Gastrocnemius medialis (tissue), 4 donors: ENCODE data around the gene WSCD1. TPM values are rescaled to one million over a fixed set of nuclear protein-coding genes. Genes with fewer than 3 reads are reported as not detected.

Experiments used
- ATAC-seq, 2 donors: fragments of 150-250 bp; one replicate each; pipeline ENCODE4 v1.9.1; 2016
- DNase-seq, 2 donors: peaks; one replicate each; pipeline ENCODE4 v3.0.0-alpha.2; 2019
- H3K27ac ChIP-seq, 4 donors: fragments of 200-600 bp; sonication (generic); 1 replicate in 1 of 4; 2 replicates in 3 of 4; pipeline ENCODE4 v1.5.1; 2016 to 2018; ENCODE audit warnings: mild to moderate bottlenecking in 2 of 4, moderate library complexity in 1 of 4
- H3K27me3 ChIP-seq, 3 donors: fragments of 200-600 bp; sonication (generic) in 2 of 3; 1 replicate in 1 of 3; 2 replicates in 2 of 3; pipeline versions ENCODE4 v1.5.1 to v1.6.0; 2016 to 2019; ENCODE audit warnings: mild to moderate bottlenecking in 1 of 3, moderate library complexity in 1 of 3
- H3K36me3 ChIP-seq, 2 donors: fragments of 200-600 bp; sonication (generic) in 1 of 2; one replicate each; pipeline ENCODE4 v1.5.1; 2017 to 2018
- H3K4me1 ChIP-seq, 2 donors: fragments of 200-600 bp; sonication (generic) in 1 of 2; one replicate each; pipeline ENCODE4 v1.5.1; 2016 to 2017; ENCODE audit warnings: mild to moderate bottlenecking in 2 of 2
- H3K4me3 ChIP-seq, 4 donors: fragments of 200-600 bp; sonication (generic) in 3 of 4; 1 replicate in 1 of 4; 2 replicates in 3 of 4; pipeline ENCODE4 v1.5.1; 2016 to 2019; ENCODE audit warnings: mild to moderate bottlenecking in 2 of 4
- H3K9me3 ChIP-seq, 3 donors: fragments of 200-600 bp; sonication (generic) in 2 of 3; 1 replicate in 1 of 3; 2 replicates in 2 of 3; pipeline ENCODE4 v1.5.1; 2016 to 2019
- POLR2A ChIP-seq, 2 donors: fragments of 450-650 bp; IDR thresholded peaks; one replicate each; pipeline ENCODE4 v1.6.1; 2017; ENCODE audit warnings: antibody characterized with exemption in 2 of 2, mild to moderate bottlenecking in 2 of 2, moderate library complexity in 2 of 2
- in situ Hi-C, 4 donors: fragments of 200-750 bp; cut with MboI; loops; one replicate each; pipeline versions ENCODE4 v1.15.0 to v1.8.0; 2017; ENCODE audit warnings: low sequenced_read_pairs in 4 of 4
- intact Hi-C: fragments of 100-400 bp; cut with DNase I; formaldehyde crosslinking; loops from one replicate; pipeline ENCODE4 v1.15.1; 2023; ENCODE audit warnings: low total_unique reads
- total RNA-seq, 4 donors: library from RNA; depleted of rRNA; stranded (reverse); fragments of >200 nt; gene quantifications; one replicate each; pipeline versions ENCODE4 v1.1.0 to v1.2.3, GENCODE V29; 2016
- TF ChIP-seq, protein P1 (sequence below), 5 experiments: fragments of 450-650 bp in 3 of 5; fragments of 200-600 bp in 2 of 5; sonication (generic) in 2 of 5; IDR thresholded peaks in 4 of 5; conservative IDR thresholded peaks in 1 of 5; 1 replicate in 4 of 5; 2 replicates in 1 of 5; pipeline ENCODE4 v1.5.1; 2016 to 2019; ENCODE audit warnings: antibody characterized with exemption in 5 of 5, mild to moderate bottlenecking in 3 of 5, moderate library complexity in 3 of 5

WSCD1 gene
- total RNA-seq = 10 to 100 TPM in 1 of 4 donors, 1 to 10 TPM in 3; 2.7 to 15.3 (median 5.9) TPM

DNA sequence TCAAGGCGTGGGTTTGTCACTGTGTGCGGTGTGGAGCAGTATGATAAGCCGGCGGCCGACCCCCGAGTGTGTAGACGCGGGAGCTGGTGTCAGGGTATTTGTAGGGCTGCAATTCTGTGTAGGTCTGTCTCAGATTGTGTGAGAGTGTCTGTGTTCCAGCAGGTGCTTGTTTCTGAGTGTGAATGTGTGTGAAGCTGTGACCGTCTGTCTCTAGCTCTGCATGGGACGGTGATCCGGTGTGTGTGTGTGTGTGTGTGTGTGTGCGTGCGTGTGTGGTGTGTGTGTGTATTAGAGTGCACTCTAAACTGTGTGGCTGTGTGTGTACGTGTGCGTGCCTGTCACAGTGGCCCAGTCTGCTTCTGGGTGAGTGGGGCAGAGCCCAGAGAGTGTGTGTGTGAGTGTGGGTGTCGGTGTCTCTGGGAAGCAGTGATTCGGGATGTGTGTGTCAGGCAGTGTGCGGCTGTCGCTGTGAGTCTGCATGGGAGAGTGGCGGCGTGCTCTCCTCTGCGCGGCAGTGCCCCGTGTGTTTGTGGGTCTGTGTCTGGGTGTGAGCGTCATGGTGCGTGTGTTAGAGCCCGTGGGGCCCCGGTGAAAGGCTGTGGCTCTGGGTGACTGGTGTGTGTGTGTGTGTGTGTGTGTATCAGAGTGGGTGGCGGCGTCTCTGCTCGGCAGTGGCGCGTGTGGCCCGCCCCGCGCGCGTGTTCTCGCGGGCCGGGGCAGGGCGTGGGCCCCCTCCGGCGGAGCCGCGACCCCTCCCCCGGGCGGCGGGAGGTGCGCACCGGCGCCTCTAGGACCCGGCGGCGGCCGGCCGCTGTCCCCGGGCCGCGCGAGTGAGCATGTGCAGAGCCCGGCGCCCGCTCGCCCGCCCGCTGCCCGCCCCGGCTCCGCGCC lies at the start of gene WSCD1:
TSS of gene WSCD1 (plus strand) at position 841 of the 891 bp plus-strand sequence. CDS start 10,280 bp downstream, outside the sequence.
- H3K36me3 ChIP-seq = no peaks in the 10 kb centered on the region
- peaks cover 15 to 19% of the 10 kb centered on the region in 2 donors for H3K4me1 ChIP-seq
- no peak for DNase-seq
- in situ Hi-C loops (loop anchor here in 2 of 4 donors (25.0 kb wide), 3 partner anchors 93 to 482 kb away; partner anchors contain the start of gene NLRP1 (in 2 of the 2)), intact Hi-C loops (loop anchor here (2.0 kb wide), 3 partner anchors 15 to 351 kb away; no protein-coding TSS in a partner anchor)
- TF ChIP-seq, protein P1, sequence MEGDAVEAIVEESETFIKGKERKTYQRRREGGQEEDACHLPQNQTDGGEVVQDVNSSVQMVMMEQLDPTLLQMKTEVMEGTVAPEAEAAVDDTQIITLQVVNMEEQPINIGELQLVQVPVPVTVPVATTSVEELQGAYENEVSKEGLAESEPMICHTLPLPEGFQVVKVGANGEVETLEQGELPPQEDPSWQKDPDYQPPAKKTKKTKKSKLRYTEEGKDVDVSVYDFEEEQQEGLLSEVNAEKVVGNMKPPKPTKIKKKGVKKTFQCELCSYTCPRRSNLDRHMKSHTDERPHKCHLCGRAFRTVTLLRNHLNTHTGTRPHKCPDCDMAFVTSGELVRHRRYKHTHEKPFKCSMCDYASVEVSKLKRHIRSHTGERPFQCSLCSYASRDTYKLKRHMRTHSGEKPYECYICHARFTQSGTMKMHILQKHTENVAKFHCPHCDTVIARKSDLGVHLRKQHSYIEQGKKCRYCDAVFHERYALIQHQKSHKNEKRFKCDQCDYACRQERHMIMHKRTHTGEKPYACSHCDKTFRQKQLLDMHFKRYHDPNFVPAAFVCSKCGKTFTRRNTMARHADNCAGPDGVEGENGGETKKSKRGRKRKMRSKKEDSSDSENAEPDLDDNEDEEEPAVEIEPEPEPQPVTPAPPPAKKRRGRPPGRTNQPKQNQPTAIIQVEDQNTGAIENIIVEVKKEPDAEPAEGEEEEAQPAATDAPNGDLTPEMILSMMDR (IDR thresholded peaks at IDR 0.05 in 4 of 5, conservative IDR thresholded peaks at IDR 0.05 in 1 of 5) = no peak
- no peak for TF ChIP-seq POLR2A (IDR thresholded peaks at IDR 0.05)
- peak within 1 kb of the TSS; percentile 6 to 65 (median 48) for H3K27ac ChIP-seq
- no peaks in the 10 kb centered on the region for H3K9me3 ChIP-seq
- peaks cover 0 to 1% (median 0%) of the 10 kb centered on the region in 3 donors for H3K27me3 ChIP-seq
- H3K4me3 ChIP-seq = peak within 1 kb of the TSS; percentile 52 to 62 (median 60)
- peak; percentile 51 to 55 for ATAC-seq

DNA sequence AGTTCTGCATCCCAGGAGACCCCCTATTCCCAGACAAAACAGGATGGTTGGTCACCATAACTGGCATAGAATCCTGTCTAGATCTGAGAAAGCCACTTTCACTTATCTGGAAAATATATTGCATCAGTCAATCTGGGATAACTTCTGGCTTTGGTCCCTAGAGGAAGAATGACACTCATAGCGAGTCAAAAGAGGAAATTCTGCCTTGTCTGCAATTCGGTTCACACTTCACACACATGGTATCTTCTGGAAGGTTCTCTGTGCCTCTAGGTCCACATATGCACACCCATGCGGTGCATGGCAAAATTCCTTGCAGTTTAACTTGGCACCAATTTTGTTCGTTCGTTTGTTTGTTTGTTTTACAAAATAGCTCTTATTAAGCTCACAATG lies 49.2 kb upstream of the WSCD1 start:
- intact Hi-C loops (no loop called here), in situ Hi-C loops (no loop called here)
- TF ChIP-seq, protein P1 (IDR thresholded peaks at IDR 0.05 in 4 of 5, conservative IDR thresholded peaks at IDR 0.05 in 1 of 5) = no peak
- no peak for TF ChIP-seq POLR2A (IDR thresholded peaks at IDR 0.05)
- no peaks in the 10 kb centered on the region for H3K36me3 ChIP-seq
- DNase-seq = no peak
- no peaks in the 10 kb centered on the region for H3K4me1 ChIP-seq
- no peaks in the 10 kb centered on the region for H3K9me3 ChIP-seq
- H3K27me3 ChIP-seq = peaks cover 0 to 4% (median 2%) of the 10 kb centered on the region in 3 donors
- H3K4me3 ChIP-seq = no peak overlapping the region
- no peak overlapping the region for H3K27ac ChIP-seq
- no peak for ATAC-seq

DNA sequence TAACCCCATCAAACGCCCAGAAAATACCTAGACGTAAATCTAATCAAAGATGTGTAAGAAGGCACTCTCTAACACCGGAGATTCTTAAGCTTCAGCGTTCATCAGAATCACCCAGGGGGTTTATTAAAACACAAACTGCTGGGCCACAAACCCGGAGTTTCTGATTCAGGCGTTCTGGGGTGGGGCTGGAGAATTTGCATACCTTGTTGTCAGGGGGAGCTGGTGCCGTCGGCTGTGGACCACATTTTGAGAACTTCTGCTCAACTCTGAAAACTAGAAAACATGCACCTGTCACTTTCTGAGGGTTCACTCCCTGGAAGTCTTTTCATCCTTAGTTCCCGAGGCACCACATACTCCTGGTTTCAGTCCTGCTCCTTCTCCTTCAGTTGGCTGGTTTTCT lies 48.6 kb upstream of the WSCD1 start:
- intact Hi-C loops = no loop called here
- TF ChIP-seq, protein P1 (IDR thresholded peaks at IDR 0.05 in 4 of 5, conservative IDR thresholded peaks at IDR 0.05 in 1 of 5) = no peak
- no peak for TF ChIP-seq POLR2A (IDR thresholded peaks at IDR 0.05)

DNA sequence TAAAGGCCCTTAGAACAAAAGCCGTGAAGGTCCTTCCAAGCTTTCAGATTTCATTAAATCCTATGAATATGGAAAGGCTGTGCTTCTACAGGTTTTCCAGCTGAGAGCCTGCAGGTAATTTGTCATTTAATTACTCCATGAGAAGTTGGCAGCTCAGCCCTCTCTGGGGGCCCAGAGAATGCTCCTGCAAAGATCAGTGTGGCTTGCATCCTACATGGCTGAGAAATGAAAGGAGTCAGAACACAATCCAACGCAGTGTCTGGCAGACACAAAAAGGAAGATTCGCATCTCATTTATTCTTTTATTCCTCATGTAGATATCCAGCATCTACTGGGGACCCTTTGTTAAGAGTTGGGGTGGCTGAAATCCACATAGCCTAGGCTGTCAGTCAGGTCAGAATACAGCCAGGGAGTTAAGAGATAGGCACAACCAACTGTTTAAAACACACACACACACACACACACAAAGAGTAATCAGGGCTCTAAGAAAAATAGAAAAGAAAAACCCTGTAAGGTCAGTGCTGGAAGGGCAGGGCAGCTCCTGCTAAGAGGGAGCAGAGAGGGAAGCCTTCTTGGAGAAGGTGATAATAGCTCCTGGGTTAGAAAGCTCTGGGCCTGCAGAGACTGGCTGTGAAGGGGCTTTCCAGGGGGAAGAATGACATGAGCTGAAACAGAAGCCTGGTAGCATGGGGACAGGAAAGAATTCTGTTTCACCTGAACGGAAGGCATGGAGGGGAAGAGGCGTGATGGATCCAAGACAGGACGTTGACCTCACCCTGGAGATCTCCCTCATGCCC lies 46.9 kb upstream of the WSCD1 start:
- peaks cover 0 to 4% (median 2%) of the 10 kb centered on the region in 3 donors for H3K27me3 ChIP-seq
- H3K36me3 ChIP-seq = no peaks in the 10 kb centered on the region
- H3K4me3 ChIP-seq = no peak overlapping the region
- intact Hi-C loops (no loop called here), in situ Hi-C loops (no loop called here)
- no peak for DNase-seq
- H3K9me3 ChIP-seq = no peaks in the 10 kb centered on the region
- H3K27ac ChIP-seq = no peak overlapping the region
- TF ChIP-seq POLR2A (IDR thresholded peaks at IDR 0.05) = no peak
- TF ChIP-seq, protein P1 (IDR thresholded peaks at IDR 0.05 in 4 of 5, conservative IDR thresholded peaks at IDR 0.05 in 1 of 5) = no peak
- ATAC-seq = no peak
- peaks cover 0 to 9% of the 10 kb centered on the region in 2 donors for H3K4me1 ChIP-seq

More for the DNA sequence above, 48.6 kb upstream of the WSCD1 start:
- DNase-seq (no peak), ATAC-seq (no peak)
- no peak overlapping the region for H3K27ac ChIP-seq
- H3K36me3 ChIP-seq = no peaks in the 10 kb centered on the region
- H3K4me3 ChIP-seq = no peak overlapping the region
- no peaks in the 10 kb centered on the region for H3K4me1 ChIP-seq
- in situ Hi-C loops = no loop called here
- H3K27me3 ChIP-seq = peaks cover 0 to 4% (median 2%) of the 10 kb centered on the region in 3 donors
- no peaks in the 10 kb centered on the region for H3K9me3 ChIP-seq
